Nucleus accumbens (tissue), 56 donors: ENCODE data around the gene BTBD18.

Source experiments
- DNase-seq, 56 donors: peaks; one replicate each; lab custom pipeline; 2025; lab: John Stamatoyannopoulos, UW

The BTBD18 gene

DNA sequence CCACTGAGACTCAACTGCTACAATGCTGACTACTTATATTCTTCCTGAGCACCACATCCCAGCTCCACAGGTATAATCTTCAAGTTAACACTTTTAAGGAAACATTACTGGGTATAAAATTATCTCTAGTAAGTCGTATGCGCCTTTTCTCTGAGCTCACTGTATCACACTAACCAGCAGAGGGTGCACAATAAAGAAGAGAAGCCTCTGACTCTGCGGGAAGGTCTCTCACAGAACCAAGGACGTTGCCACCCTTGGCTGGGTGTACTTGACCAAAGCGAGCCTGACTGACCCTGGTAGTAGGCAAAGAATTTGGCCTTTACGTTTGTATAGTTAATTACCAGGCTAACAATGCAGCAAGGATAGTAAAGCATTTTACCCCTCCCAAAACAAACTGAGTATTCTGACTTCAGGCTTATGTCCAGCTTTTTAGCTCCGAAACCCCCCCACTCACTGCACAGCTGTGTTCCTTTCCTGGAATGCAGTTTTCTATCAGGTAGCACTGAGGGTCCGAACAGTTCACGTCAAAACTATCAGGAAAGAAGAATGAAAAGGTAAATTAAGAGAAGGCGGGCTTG is at the start of gene BTBD18:
TSS of gene BTBD18 (minus strand) at position 144 of the 578 bp plus-strand sequence. CDS start 631 bp downstream, outside the sequence.
- peak in 6 of 56 donors; percentile 3 to 28 (median 10) for DNase-seq

GRCh38 chr11:57801183-57801485 is 49.5 kb upstream of the BTBD18 start:
- DNase-seq, result no peak

DNA sequence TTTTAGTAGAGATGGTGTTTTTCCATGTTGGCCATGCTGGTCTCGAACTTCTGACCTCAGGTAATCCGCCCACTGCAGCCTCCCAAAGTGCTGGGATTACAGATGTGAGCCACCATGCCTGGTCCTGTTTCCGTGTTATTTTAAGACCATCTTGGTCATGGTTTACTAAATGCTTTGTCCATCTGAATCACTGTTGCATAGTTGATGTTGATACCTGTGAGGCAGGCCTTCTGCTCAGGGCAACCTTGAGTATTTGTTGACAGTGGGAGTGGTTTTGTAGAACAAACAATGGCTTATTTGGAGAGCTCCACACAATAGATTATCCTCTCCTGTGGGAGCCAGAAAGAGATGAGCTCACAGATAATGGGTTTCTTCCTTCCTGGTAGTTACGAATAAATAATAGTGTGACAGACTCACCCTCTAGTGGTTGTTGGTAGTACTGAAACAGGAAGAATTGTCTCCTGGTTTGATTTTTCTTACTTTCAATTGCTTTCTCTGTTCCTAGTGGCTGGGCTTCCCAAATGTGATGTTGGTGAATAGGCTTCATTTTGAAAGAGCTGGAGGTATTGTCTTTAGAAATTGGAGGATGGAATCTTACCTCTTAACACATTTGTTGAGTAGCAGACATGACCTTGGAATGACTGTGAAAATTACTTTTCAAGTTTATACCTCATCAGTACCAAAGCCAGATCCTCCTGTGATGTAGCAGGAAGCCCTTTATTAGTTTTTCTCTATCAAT is 49.0 kb upstream of the BTBD18 start:
- peak in 6 of 56 donors; percentile 13 to 64 (median 24) for DNase-seq

- DNase-seq, result peak in 1 of 56 donors; percentile 34
These were observed 47.4 kb upstream of the BTBD18 start for GRCh38 chr11:57798905-57799559.

- no peak for DNase-seq
These were observed 41.9 kb upstream of the BTBD18 start for GRCh38 chr11:57793351-57794115.

- no peak for DNase-seq
These were observed 41.3 kb upstream of the BTBD18 start for GRCh38 chr11:57792870-57793269.

- DNase-seq, result peak in 17 of 56 donors; percentile 6 to 58 (median 19)
These were observed 40.5 kb upstream of the BTBD18 start for GRCh38 chr11:57792060-57792541.

GRCh38 chr11:57791321-57792059 is 39.9 kb upstream of the BTBD18 start:
- DNase-seq, result no peak

- DNase-seq, result no peak
These were observed 37.1 kb upstream of the BTBD18 start for GRCh38 chr11:57788703-57789088.

DNA sequence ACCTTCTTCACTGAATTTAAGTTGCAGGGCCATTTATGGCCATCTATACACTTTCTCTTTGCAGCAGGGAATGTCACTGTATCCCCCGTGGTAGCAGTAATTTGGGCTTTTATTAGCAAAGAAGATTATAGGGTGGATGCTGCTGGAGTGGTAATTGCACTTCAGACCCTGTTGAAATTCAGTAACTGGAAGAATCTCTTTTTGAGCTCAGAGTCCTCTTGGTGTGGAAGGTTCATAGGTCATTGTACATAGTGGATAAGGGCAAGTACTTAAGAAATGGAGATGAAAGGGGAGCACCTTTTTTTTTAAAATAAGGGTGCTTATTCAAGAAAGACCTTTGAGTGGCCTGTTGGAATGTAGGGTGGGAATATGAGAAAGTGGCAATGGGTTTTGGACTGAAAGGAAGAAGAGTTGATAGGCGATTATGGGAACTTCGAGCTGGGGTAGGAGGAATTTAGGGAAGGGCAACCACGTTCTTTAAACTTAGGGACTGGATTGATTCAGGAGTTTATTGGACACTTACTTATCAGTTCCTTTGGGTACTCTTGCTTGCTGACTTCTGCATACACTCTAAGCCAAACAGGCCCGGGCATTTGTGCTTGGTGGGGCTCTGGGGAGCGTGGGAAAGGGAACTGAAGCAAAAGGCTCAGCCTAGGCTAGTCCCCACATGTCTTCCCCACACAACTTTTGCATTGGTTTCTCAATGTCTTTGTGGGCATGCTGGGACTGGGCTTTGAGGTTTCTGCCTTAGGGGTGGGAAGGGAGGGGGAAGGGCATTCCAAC is 36.5 kb upstream of the BTBD18 start:
- peak in 12 of 56 donors; percentile 3 to 35 (median 18) for DNase-seq

DNA sequence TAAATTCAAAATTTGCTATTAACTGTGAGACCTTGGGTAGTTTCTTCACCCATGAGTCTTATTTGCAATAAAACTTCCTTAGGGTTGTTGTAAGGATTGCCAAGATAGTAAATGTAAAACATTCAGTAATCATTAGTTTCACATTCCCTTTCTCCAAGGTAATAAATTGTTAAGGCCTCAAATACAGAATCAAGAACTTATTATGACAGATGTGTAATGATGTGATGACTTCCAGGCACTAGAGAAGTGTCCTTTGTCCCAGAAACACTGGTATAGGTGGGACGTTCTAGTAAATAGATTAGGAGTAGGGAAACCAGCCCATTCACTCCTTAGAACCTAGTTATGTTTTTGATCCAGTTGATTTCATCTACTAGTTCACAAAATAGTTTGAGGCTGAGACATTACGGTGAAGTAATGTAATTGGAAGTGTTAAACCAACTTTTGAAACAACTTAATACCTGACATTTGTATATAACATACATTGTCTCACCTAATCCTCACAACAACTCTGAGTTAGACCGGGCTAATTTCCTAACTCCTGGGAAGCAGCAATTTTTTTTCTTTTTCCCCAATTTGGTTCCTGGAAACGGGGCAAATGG is 35.5 kb upstream of the BTBD18 start:
- no peak for DNase-seq

DNA sequence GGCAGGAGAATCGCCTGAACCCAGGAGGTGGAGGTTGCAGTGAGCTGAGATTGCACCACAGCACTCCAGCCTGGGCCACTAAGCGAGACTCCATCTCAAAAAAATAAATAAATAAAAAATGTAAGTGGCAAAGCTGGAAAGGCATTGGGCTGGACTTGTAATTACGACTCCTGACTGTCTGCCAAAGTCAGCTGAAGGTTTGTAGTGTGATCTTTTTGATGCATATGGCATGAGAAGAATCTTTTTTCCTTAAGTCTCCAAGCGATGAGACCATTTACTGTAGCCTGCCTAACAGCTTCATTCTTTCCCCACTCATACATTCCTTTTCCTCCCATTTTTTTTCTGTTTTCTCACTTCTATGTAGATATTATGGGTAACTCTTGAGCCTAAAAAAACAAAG is 34.8 kb upstream of the BTBD18 start:
- DNase-seq, result no peak

DNA sequence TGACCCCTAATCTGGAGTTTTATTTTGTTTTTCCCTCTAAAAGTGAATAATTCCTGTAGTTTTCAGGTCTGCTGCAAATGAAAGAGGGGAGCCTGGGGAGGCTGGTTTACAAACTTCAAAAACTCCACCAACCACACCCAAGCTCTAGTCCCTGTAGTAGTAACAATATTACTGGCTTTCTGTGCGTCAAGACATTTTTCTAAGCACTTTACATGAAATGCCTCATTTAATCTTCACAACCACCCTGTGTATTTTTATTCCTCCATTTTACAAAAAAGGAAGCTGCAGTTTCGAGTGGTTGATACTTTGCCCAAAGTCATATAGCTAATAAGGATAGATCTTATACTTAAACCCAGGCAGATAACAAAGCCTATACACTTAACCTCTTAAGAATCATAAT is 33.5 kb upstream of the BTBD18 start:
- no peak for DNase-seq

DNA sequence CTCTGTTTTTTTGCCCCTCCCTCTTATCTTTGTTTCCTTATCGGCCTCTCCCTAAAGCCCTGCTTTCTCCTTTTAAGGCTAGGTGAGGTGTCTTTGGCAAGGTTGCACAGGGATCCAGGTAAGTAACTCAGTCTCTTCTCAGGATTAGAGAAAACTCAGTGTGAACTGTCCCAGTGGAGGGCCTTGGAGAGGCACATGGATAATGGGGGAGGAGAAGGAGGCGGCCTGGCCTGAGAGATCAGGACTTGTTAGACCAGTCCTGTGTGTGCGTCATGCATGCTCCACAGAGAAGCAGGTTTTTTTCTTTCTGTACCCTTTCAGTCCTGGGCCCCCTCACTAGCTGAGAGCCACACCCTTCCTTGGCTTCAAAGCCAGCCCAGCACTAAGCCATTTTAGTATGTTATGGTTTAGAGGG is 29.9 kb upstream of the BTBD18 start:
- no peak for DNase-seq

GRCh38 chr11:57779276-57779675 is 27.7 kb upstream of the BTBD18 start:
- DNase-seq, result peak in 36 of 56 donors; percentile 4 to 64 (median 35)

GRCh38 chr11:57778318-57779037 is 26.9 kb upstream of the BTBD18 start:
- peak in 54 of 56 donors; percentile 14 to 87 (median 68) for DNase-seq

GRCh38 chr11:57777969-57778317 is 26.3 kb upstream of the BTBD18 start:
- DNase-seq, result no peak

GRCh38 chr11:57776577-57777210 is 25.1 kb upstream of the BTBD18 start:
- DNase-seq, result peak in 7 of 56 donors; percentile 9 to 59 (median 28)
